Endothelial cell of umbilical vein (primary cell): ENCODE data around the gene LPA. TPM values are rescaled to one million over a fixed set of nuclear protein-coding genes. Genes with fewer than 3 reads are reported as not detected.

ENCODE experiments used
- BruUV-seq: library from RNA; stranded (reverse); fragments of 400-500 nt; replicated peaks from 2 replicates; lab custom pipeline; 2021; lab: Mats Ljungman, UMichigan
- CTCF ChIA-PET: fragments of 300-600, 350-600 bp; sonication (Branson Sonifier 250); formaldehyde crosslinking; loops from one replicate; lab custom pipeline; 2021; ENCODE audit warnings: antibody characterized with exemption, inconsistent platforms; lab: Charles Lee
- POLR2A ChIA-PET: fragments of 300-600, 350-600 bp; sonication (Branson Sonifier 250); formaldehyde crosslinking; loops from one replicate; lab custom pipeline; 2021; ENCODE audit warnings: antibody characterized with exemption, inconsistent platforms; lab: Charles Lee
- DNase-seq: peaks from one replicate; pipeline ENCODE4 v3.0.0-alpha.2; 2011; ENCODE audit warnings: low read depth, low spot score
- FAIRE-seq: peaks from 2 replicates; lab custom pipeline; 2011; peaks lifted over from hg19 to GRCh38; lab: Jason Lieb, UNC
- H2AFZ ChIP-seq: 2 replicates; pipeline ENCODE4 v1.6.0; 2012; ENCODE audit warnings: low read depth, low read length, control low read depth, inconsistent platforms
- H3K27ac ChIP-seq: 2 replicates; pipeline ENCODE4 v1.5.1; 2011; ENCODE audit warnings: low read depth, mild to moderate bottlenecking, control low read depth, low read length, moderate library complexity; ENCODE audit not compliant: insufficient read depth
- H3K27me3 ChIP-seq, 2 experiments: 2 replicates each; pipeline versions ENCODE4 v1.6.0 to v1.6.1; 2011; ENCODE audit warnings: low read length in 2 of 2, mixed read lengths in 1 of 2; ENCODE audit not compliant: control insufficient read depth in 2 of 2, insufficient read depth in 2 of 2
- H3K36me3 ChIP-seq, 2 experiments: 2 replicates in 1 of 2; 3 replicates in 1 of 2; pipeline ENCODE4 v1.5.1; 2011; ENCODE audit warnings: low read length in 2 of 2, mild to moderate bottlenecking in 1 of 2, moderate library complexity in 1 of 2; ENCODE audit not compliant: control insufficient read depth in 2 of 2, insufficient read depth in 2 of 2; ENCODE audit errors: extremely low read depth in 1 of 2
- H3K4me1 ChIP-seq: 3 replicates; pipeline ENCODE4 v1.5.1; 2011; ENCODE audit warnings: mild to moderate bottlenecking, low read length; ENCODE audit not compliant: control insufficient read depth, insufficient read depth; ENCODE audit errors: extremely low read depth
- H3K4me2 ChIP-seq: 2 replicates; pipeline ENCODE4 v1.6.1; 2011; ENCODE audit warnings: low read length, control low read depth, mixed read lengths; ENCODE audit not compliant: insufficient read depth
- H3K4me3 ChIP-seq, 3 experiments: fragments of 200-600 bp in 1 of 3; sonication (generic), shearing (Covaris generic) in 1 of 3; replicated peaks in 1 of 3; 2 replicates each; pipeline ENCODE4 v1.5.1; 2011 to 2016; ENCODE audit warnings: control low read depth in 3 of 3, low read length in 3 of 3, mild to moderate bottlenecking in 2 of 3, inconsistent platforms in 1 of 3, low read depth in 1 of 3, moderate library complexity in 1 of 3; ENCODE audit not compliant: insufficient read depth in 1 of 3
- H3K79me2 ChIP-seq: 2 replicates; pipeline ENCODE4 v1.6.0; 2012; ENCODE audit warnings: low read length, inconsistent platforms; ENCODE audit not compliant: control insufficient read depth, insufficient read depth
- H3K9ac ChIP-seq: replicated peaks from 2 replicates; pipeline ENCODE3; 2011; ENCODE audit warnings: low read length, control low read depth; ENCODE audit not compliant: insufficient read depth; ENCODE audit errors: extremely low read depth
- H3K9me1 ChIP-seq: replicated peaks from 3 replicates; pipeline ENCODE4 v1.6.0; 2011; ENCODE audit warnings: mild to moderate bottlenecking, low read length; ENCODE audit not compliant: control insufficient read depth, insufficient read depth; ENCODE audit errors: extremely low read depth
- H3K9me3 ChIP-seq: replicated peaks from 2 replicates; pipeline ENCODE4 v1.5.1; 2012; ENCODE audit warnings: low read length, inconsistent platforms; ENCODE audit not compliant: control insufficient read depth, insufficient read depth
- H4K20me1 ChIP-seq: replicated peaks from 2 replicates; pipeline ENCODE3; 2011; ENCODE audit warnings: mild to moderate bottlenecking, low read length; ENCODE audit not compliant: control insufficient read depth, insufficient read depth; ENCODE audit errors: extremely low read depth
- CTCF ChIP-seq, 2 donors: IDR thresholded peaks; 1 replicate in 1 of 2; 2 replicates in 1 of 2; pipeline ENCODE4 v1.5.1; 2011; ENCODE audit warnings: low read length in 2 of 2, mild to moderate bottlenecking in 2 of 2, moderate library complexity in 2 of 2, control low read depth in 1 of 2, inconsistent platforms in 1 of 2, low read depth in 1 of 2; ENCODE audit not compliant: insufficient read depth in 1 of 2; ENCODE audit errors: extremely low read depth in 1 of 2
- EZH2 ChIP-seq: IDR thresholded peaks from 2 replicates; pipeline ENCODE4 v1.6.1; 2012; ENCODE audit warnings: borderline replicate concordance, low read depth, mild to moderate bottlenecking, moderate library complexity, low read length, inconsistent platforms; ENCODE audit not compliant: severe bottlenecking
- FOS ChIP-seq: IDR thresholded peaks from 2 replicates; pipeline ENCODE4 v1.6.1; 2011; ENCODE audit warnings: mild to moderate bottlenecking, low read length, moderate library complexity, borderline replicate concordance; ENCODE audit not compliant: insufficient read depth
- GATA2 ChIP-seq: IDR thresholded peaks from 2 replicates; pipeline ENCODE4 v1.7.0; 2011; ENCODE audit warnings: low read depth, mild to moderate bottlenecking, moderate library complexity, mixed read lengths, low read length; ENCODE audit not compliant: insufficient read length, insufficient read depth
- JUN ChIP-seq: IDR thresholded peaks from 2 replicates; pipeline ENCODE4 v1.6.1; 2011; ENCODE audit warnings: borderline replicate concordance, low read depth; ENCODE audit not compliant: insufficient read length, insufficient read depth
- MAX ChIP-seq: IDR thresholded peaks from 2 replicates; pipeline ENCODE4 v1.6.1; 2011; ENCODE audit not compliant: insufficient read depth, insufficient read length
- MYC ChIP-seq: IDR thresholded peaks from one replicate; pipeline ENCODE4 v1.6.1; 2011; ENCODE audit warnings: mild to moderate bottlenecking, low read depth, low read length
- POLR2A ChIP-seq: IDR thresholded peaks from 2 replicates; pipeline ENCODE4 v1.6.1; 2012; ENCODE audit warnings: low read depth, mild to moderate bottlenecking, control low read depth, low read length
- POLR2AphosphoS5 ChIP-seq: IDR thresholded peaks from 2 replicates; pipeline ENCODE4 v1.6.1; 2012; ENCODE audit warnings: low read depth, mild to moderate bottlenecking, control low read depth, low read length, moderate library complexity; ENCODE audit not compliant: insufficient read depth
- dilution Hi-C: fragments of 300-500 bp; cut with MboI; formaldehyde crosslinking; loops from one replicate; pipeline ENCODE4 v1.15.0; 2019; ENCODE audit warnings: low sequenced_read_pairs; ENCODE audit not compliant: extremely low pct_ligation_motif_present
- intact Hi-C: fragments of 100-400 bp; cut with micrococcal nuclease; formaldehyde crosslinking; loops from one replicate; pipeline ENCODE4 v1.10.0; 2022
- polyA plus RNA-seq, 4 experiments: library from polyadenylated mRNA; depleted of rRNA in 3 of 4; stranded (reverse) in 3 of 4; unstranded in 1 of 4; fragments of >200 nt; gene quantifications; 2 replicates each; pipeline versions ENCODE4 v1.2.1 to v1.2.3, GENCODE V29; 2011 to 2012; ENCODE audit warnings: missing spikeins in 1 of 4
- total RNA-seq: library from RNA; stranded (reverse); gene quantifications from 2 replicates; pipeline ENCODE4 v1.2.3, GENCODE V29; 2021

LPA gene
- total and polyA plus RNA-seq, 2 donors (not counting 3 experiments of a cell fraction or from before 2014, with no cell fraction given), result not detected

GRCh38 chr6:160544802-160545201, 119.3 kb downstream of the LPA start:
- no peaks in the 10 kb centered on the region for H4K20me1 ChIP-seq
- dilution Hi-C loops (no loop called here), intact Hi-C loops (no loop called here)
- no peaks in the 10 kb centered on the region for H3K27me3 ChIP-seq
- DNase-seq, result no peak
- POLR2A ChIA-PET, result no interaction called here
- no TSS peak for BruUV-seq
- H3K79me2 ChIP-seq, result no peaks in the 10 kb centered on the region
- TF ChIP-seq JUN (no peak), MYC (no peak), POLR2AphosphoS5 (no peak), GATA2 (no peak), POLR2A (no peak), CTCF (IDR thresholded peaks at IDR 0.05; ENCODE audit: extremely low read depth in 1 of 2, insufficient read depth in 1 of 2, low read depth in 1 of 2, low read length in 2 of 2) (no peak), MAX (no peak), FOS (no peak), EZH2 (no peak)
- H3K9ac ChIP-seq, result no peak overlapping the region
- no peaks in the 10 kb centered on the region for H3K4me1 ChIP-seq
- H3K4me3 ChIP-seq, result no peak overlapping the region
- no peaks in the 10 kb centered on the region for H3K9me1 ChIP-seq
- no peak for FAIRE-seq
- CTCF ChIA-PET, result no interaction called here
- no peaks in the 10 kb centered on the region for H3K9me3 ChIP-seq
- no peak overlapping the region for H3K4me2 ChIP-seq
- H3K27ac ChIP-seq, result no peak overlapping the region
- H2AFZ ChIP-seq, result no peak overlapping the region
- H3K36me3 ChIP-seq, result no peaks in the 10 kb centered on the region
